Adrenal gland (tissue), 5 donors: ENCODE results near the gene ATP9A.

Experiments used
- CTCF ChIP-seq, 6 experiments: fragments of 450-650 bp in 4 of 6; fragments of 200-600 bp in 2 of 6; sonication (generic) in 1 of 6; IDR thresholded peaks; 1 replicate in 5 of 6; 2 replicates in 1 of 6; pipeline versions ENCODE4 v1.5.1 to v1.8.0; 2016 to 2021; ENCODE audit warnings: antibody characterized with exemption in 6 of 6, mild to moderate bottlenecking in 2 of 6, moderate library complexity in 1 of 6
- POLR2A ChIP-seq, 2 donors: fragments of 450-650 bp; IDR thresholded peaks; one replicate each; pipeline ENCODE4 v1.6.1; 2017; ENCODE audit warnings: antibody characterized with exemption in 2 of 2, mild to moderate bottlenecking in 2 of 2, moderate library complexity in 1 of 2
- donor health status: DM: no; HTN: no; CAD: no.

- TF ChIP-seq CTCF (IDR thresholded peaks at IDR 0.05), result no peak
- TF ChIP-seq POLR2A (IDR thresholded peaks at IDR 0.05), result no peak
Measured at GRCh38 chr20:51729771-51730170, 38.4 kb downstream of the ATP9A start.
